ENCODE data around the gene MAN1A1. TPM values are rescaled to one million over a fixed set of nuclear protein-coding genes. Genes with fewer than 3 reads are reported as not detected.

MAN1A1 gene
- total RNA-seq, 2 donors from 2014 or later, result 24.8 to 35.8 TPM

GRCh38 chr6:119173249-119174084, 176.1 kb downstream of the MAN1A1 start:
- Histone ChIP-seq H3K4me3 (no peak overlapping the region), H3K9me3 (no peaks in the 10 kb centered on the region), H3K27me3 (no peaks in the 10 kb centered on the region), H3K4me1 (no peaks in the 10 kb centered on the region), H3K27ac (no peak overlapping the region), H3K36me3 (no peaks in the 10 kb centered on the region)
- no peak for TF ChIP-seq CTCF (IDR thresholded peaks at IDR 0.05)
- DNase-seq (ENCODE audit: low spot score), result no peak

DNA sequence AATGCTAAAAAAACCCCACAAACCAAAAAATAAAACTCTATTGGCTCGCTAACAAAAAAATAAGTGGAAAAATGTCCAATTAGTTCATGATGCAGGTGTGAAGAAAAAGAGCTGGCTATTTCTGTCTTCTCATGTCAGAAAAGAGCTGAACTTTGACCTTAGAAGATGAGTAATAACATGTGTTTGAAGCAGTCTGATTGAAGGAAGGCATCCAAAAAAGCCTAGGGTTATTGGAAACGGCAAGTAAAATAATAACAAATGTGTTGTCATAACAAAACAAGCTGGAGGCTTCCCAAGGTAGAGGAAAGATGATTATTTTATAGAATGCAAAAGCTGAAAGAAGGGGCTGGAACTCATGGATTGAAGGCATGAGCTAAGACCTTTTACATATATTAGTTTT, 176.7 kb downstream of the MAN1A1 start:
- no peaks in the 10 kb centered on the region for H3K27me3 ChIP-seq
- H3K27ac ChIP-seq, result no peak overlapping the region
- H3K4me3 ChIP-seq, result no peak overlapping the region
- no peak for DNase-seq (ENCODE audit: low spot score)
- no peaks in the 10 kb centered on the region for H3K36me3 ChIP-seq
- TF ChIP-seq CTCF (IDR thresholded peaks at IDR 0.05), result no peak
- H3K4me1 ChIP-seq, result no peaks in the 10 kb centered on the region
- no peaks in the 10 kb centered on the region for H3K9me3 ChIP-seq

- Histone ChIP-seq H3K9me3 (no peaks in the 10 kb centered on the region), H3K4me1 (no peaks in the 10 kb centered on the region), H3K27me3 (no peaks in the 10 kb centered on the region), H3K36me3 (no peaks in the 10 kb centered on the region), H3K4me3 (no peak overlapping the region), H3K27ac (no peak overlapping the region)
- DNase-seq (ENCODE audit: low spot score), result no peak
- no peak for TF ChIP-seq CTCF (IDR thresholded peaks at IDR 0.05)
These were observed 177.5 kb downstream of the MAN1A1 start for GRCh38 chr6:119171864-119172588.

- Histone ChIP-seq H3K27ac (no peak overlapping the region), H3K9me3 (no peaks in the 10 kb centered on the region), H3K27me3 (no peaks in the 10 kb centered on the region), H3K4me1 (no peaks in the 10 kb centered on the region), H3K4me3 (no peak overlapping the region), H3K36me3 (no peaks in the 10 kb centered on the region)
- DNase-seq (ENCODE audit: low spot score), result no peak
- TF ChIP-seq CTCF (IDR thresholded peaks at IDR 0.05), result no peak
These were observed 178.3 kb downstream of the MAN1A1 start for GRCh38 chr6:119171088-119171841.

DNA sequence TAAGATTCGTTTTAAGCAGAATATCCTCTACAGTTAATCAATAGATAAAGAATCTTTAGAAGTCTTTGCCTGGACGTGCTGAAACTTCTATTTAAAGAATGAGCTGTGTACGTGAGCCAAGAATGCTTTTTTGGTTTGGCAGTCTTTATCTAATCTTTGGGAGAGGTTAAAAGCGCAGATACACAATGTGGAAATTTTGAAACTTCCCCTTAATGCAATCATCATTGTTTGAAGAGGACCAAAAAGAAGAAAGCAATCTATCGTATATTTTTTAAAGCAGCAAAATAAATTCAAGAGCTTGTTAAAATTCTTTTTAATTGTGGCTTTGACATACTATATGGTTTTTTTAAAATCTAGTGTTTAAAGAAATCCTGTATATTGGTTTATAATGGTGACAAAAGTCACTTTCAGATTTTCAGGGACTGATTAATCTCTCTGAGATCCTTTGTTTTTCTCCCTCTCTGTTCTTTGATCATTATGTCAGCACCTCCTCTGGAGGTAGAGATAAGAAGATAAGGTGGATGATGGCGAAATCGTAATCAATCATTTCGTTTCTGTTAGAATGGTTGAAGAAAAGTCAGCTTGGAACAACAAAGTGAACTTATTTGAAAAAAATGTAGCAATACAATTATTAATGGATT, 179.0 kb downstream of the MAN1A1 start:
- no peak overlapping the region for H3K4me3 ChIP-seq
- no peaks in the 10 kb centered on the region for H3K36me3 ChIP-seq
- H3K27me3 ChIP-seq, result no peaks in the 10 kb centered on the region
- no peak for DNase-seq (ENCODE audit: low spot score)
- no peak for TF ChIP-seq CTCF (IDR thresholded peaks at IDR 0.05)
- H3K9me3 ChIP-seq, result no peaks in the 10 kb centered on the region
- H3K27ac ChIP-seq, result no peak overlapping the region
- no peaks in the 10 kb centered on the region for H3K4me1 ChIP-seq

Data from right atrium auricular region (tissue), 2 donors.